Caco-2 (cell line): ENCODE data around the gene DCDC1. TPM values are rescaled to one million over a fixed set of nuclear protein-coding genes. Genes with fewer than 3 reads are reported as not detected.

Experiments
- BruUV-seq: library from RNA; stranded (reverse); fragments of 400-500 nt; replicated peaks from 2 replicates; lab custom pipeline; 2021; lab: Mats Ljungman, UMichigan
- CTCF ChIA-PET: fragments of 300-600 bp; sonication (Branson Sonifier 250); formaldehyde crosslinking; loops from one replicate; lab custom pipeline; 2022; ENCODE audit warnings: antibody characterized with exemption; lab: Charles Lee
- POLR2A ChIA-PET: fragments of 300-600 bp; sonication (Branson Sonifier 250); formaldehyde crosslinking; loops from one replicate; lab custom pipeline; 2022; ENCODE audit warnings: antibody characterized with exemption; lab: Charles Lee
- DNase-seq, 2 experiments: peaks; one replicate each; pipeline versions ENCODE4 v3.0.0 to v3.0.0-alpha.2; 2020 to 2022
- H3K27me3 ChIP-seq: replicated peaks from 2 replicates; pipeline ENCODE4 v1.6.0; 2011; ENCODE audit warnings: low read length; ENCODE audit not compliant: control insufficient read depth, insufficient read depth
- H3K36me3 ChIP-seq: 2 replicates; pipeline ENCODE4 v1.5.1; 2011; ENCODE audit warnings: low read length; ENCODE audit not compliant: control insufficient read depth, insufficient read depth
- H3K4me1 ChIP-seq: fragments of 250-450 bp; sonication (Bioruptor Pico); 2 replicates; pipeline ENCODE4 v1.5.1; 2020; ENCODE audit warnings: mild to moderate bottlenecking
- H3K4me3 ChIP-seq: 2 replicates; pipeline ENCODE4 v1.5.1; 2011; ENCODE audit warnings: low read depth, mild to moderate bottlenecking, control low read depth, low read length
- H3K9me3 ChIP-seq: fragments of 250-450 bp; sonication (Bioruptor Pico); 2 replicates; pipeline ENCODE4 v1.5.1; 2020; ENCODE audit warnings: mild to moderate bottlenecking, moderate library complexity
- H3K27ac Mint-ChIP-seq: one replicate; pipeline ENCODE4 v1.8.0; 2022; ENCODE audit warnings: mixed read lengths; ENCODE audit not compliant: unreplicated experiment
- H3K27me3 Mint-ChIP-seq: one replicate; pipeline ENCODE4 v1.8.0; 2022; ENCODE audit warnings: mixed read lengths; ENCODE audit not compliant: insufficient read depth, unreplicated experiment
- H3K36me3 Mint-ChIP-seq: one replicate; pipeline ENCODE4 v1.8.0; 2022; ENCODE audit warnings: mild to moderate bottlenecking, mixed read lengths; ENCODE audit not compliant: insufficient read depth, unreplicated experiment
- H3K4me1 Mint-ChIP-seq: one replicate; pipeline ENCODE4 v1.8.0; 2022; ENCODE audit warnings: low read depth, mixed read lengths; ENCODE audit not compliant: unreplicated experiment
- H3K4me3 Mint-ChIP-seq: one replicate; pipeline ENCODE4 v1.8.0; 2022; ENCODE audit warnings: mild to moderate bottlenecking, moderate library complexity, mixed read lengths; ENCODE audit not compliant: unreplicated experiment
- H3K9me3 Mint-ChIP-seq: one replicate; pipeline ENCODE4 v1.8.0; 2022; ENCODE audit warnings: mixed read lengths; ENCODE audit not compliant: unreplicated experiment
- intact Hi-C: fragments of 100-400 bp; cut with micrococcal nuclease; formaldehyde crosslinking; loops from one replicate; pipeline ENCODE4 v1.10.0; 2022; ENCODE audit not compliant: unreplicated experiment
- total RNA-seq: library from RNA; stranded (reverse); gene quantifications from 2 replicates; pipeline ENCODE4 v1.2.3, GENCODE V29; 2022
- TF ChIP-seq, protein P1 (sequence below), 2 experiments: fragments of 200-600 bp in 1 of 2; IDR thresholded peaks; 1 replicate in 1 of 2; 2 replicates in 1 of 2; pipeline versions ENCODE4 v1.5.1 to v1.8.0; 2011 to 2022; ENCODE audit warnings: antibody characterized with exemption in 1 of 2, control low read depth in 1 of 2, inconsistent platforms in 1 of 2, low read depth in 1 of 2, low read length in 1 of 2, mild to moderate bottlenecking in 1 of 2, moderate library complexity in 1 of 2; ENCODE audit not compliant: insufficient read depth in 1 of 2, severe bottlenecking in 1 of 2, unreplicated experiment in 1 of 2

DCDC1 gene
- total RNA-seq, 1 experiment from 2014 or later = not detected

DNA sequence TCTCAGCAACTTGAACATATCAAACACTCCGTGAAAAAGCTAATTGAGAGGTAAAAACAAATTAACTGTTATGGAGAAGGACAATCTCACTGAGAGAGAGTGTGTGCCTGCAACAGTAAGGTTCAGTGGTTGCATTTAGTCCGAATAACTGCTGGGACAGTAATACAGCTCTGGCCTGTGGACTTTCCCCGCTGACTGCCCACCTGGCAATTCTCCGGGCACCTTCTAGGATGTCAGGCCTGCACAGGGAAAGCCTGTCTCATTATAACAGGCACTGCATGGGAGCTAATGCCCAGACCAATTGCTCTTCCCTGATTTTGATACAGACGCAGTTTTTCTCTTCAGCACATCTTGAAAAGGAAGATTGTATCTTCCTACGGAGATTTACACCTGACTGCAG, 251.0 kb downstream of the DCDC1 start:
- peaks cover 2% of the 10 kb centered on the region for H3K27me3 Mint-ChIP-seq
- H3K9me3 Mint-ChIP-seq = no peaks in the 10 kb centered on the region
- no peaks in the 10 kb centered on the region for H3K36me3 Mint-ChIP-seq
- Histone ChIP-seq H3K27me3 (no peaks in the 10 kb centered on the region), H3K9me3 (no peaks in the 10 kb centered on the region), H3K4me3 (no peak overlapping the region), H3K36me3 (no peaks in the 10 kb centered on the region), H3K4me1 (no peaks in the 10 kb centered on the region)
- no peak for DNase-seq
- no TSS peak for BruUV-seq
- intact Hi-C loops = no loop called here
- ChIA-PET POLR2A (no interaction called here), CTCF (interaction anchor here (0.8 kb wide), 1 partner anchor 12 kb away, joined by 3 read pairs; no protein-coding TSS in a partner anchor)
- H3K4me1 Mint-ChIP-seq = no peaks in the 10 kb centered on the region
- no peak overlapping the region for H3K4me3 Mint-ChIP-seq
- TF ChIP-seq, protein P1, sequence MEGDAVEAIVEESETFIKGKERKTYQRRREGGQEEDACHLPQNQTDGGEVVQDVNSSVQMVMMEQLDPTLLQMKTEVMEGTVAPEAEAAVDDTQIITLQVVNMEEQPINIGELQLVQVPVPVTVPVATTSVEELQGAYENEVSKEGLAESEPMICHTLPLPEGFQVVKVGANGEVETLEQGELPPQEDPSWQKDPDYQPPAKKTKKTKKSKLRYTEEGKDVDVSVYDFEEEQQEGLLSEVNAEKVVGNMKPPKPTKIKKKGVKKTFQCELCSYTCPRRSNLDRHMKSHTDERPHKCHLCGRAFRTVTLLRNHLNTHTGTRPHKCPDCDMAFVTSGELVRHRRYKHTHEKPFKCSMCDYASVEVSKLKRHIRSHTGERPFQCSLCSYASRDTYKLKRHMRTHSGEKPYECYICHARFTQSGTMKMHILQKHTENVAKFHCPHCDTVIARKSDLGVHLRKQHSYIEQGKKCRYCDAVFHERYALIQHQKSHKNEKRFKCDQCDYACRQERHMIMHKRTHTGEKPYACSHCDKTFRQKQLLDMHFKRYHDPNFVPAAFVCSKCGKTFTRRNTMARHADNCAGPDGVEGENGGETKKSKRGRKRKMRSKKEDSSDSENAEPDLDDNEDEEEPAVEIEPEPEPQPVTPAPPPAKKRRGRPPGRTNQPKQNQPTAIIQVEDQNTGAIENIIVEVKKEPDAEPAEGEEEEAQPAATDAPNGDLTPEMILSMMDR (IDR thresholded peaks at IDR 0.05; ENCODE audit: insufficient read depth in 1 of 2, low read depth in 1 of 2, low read length in 1 of 2, severe bottlenecking in 1 of 2, unreplicated experiment in 1 of 2) = no peak
- no peak overlapping the region for H3K27ac Mint-ChIP-seq

DNA sequence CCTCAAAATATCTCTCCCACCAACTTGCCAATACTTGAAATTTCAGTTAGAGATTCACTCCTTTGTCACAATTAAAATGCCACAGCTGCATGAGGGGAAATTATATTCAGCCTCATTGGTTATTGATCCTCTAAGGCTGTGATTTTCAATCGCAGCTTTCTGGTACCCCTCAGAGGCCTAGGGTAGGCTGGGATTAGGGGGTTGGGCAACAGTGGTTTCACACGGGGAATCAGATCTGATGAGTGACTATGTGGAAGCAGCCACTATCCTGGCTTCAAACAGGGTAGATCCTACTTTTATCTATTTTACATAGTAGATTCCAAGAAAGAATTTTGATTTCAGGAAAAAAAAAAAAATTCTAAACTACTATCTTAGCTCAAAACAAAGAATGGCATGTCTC, 252.5 kb downstream of the DCDC1 start:
- Histone ChIP-seq H3K9me3 (no peaks in the 10 kb centered on the region), H3K4me3 (no peak overlapping the region), H3K4me1 (no peaks in the 10 kb centered on the region), H3K27me3 (no peaks in the 10 kb centered on the region), H3K36me3 (no peaks in the 10 kb centered on the region)
- Mint-ChIP-seq H3K4me1 (no peaks in the 10 kb centered on the region), H3K27ac (no peak overlapping the region), H3K9me3 (no peaks in the 10 kb centered on the region), H3K27me3 (peaks cover 2% of the 10 kb centered on the region), H3K36me3 (no peaks in the 10 kb centered on the region), H3K4me3 (no peak overlapping the region)
- CTCF ChIA-PET = interaction anchor here (0.7 kb wide), 1 partner anchor 187 kb away, joined by 3 read pairs; no protein-coding TSS in a partner anchor
- no peak for DNase-seq
- TF ChIP-seq, protein P1 (IDR thresholded peaks at IDR 0.05; ENCODE audit: insufficient read depth in 1 of 2, low read depth in 1 of 2, low read length in 1 of 2, severe bottlenecking in 1 of 2, unreplicated experiment in 1 of 2) = no peak
- POLR2A ChIA-PET = no interaction called here
- intact Hi-C loops = no loop called here
- BruUV-seq = no TSS peak

DNA sequence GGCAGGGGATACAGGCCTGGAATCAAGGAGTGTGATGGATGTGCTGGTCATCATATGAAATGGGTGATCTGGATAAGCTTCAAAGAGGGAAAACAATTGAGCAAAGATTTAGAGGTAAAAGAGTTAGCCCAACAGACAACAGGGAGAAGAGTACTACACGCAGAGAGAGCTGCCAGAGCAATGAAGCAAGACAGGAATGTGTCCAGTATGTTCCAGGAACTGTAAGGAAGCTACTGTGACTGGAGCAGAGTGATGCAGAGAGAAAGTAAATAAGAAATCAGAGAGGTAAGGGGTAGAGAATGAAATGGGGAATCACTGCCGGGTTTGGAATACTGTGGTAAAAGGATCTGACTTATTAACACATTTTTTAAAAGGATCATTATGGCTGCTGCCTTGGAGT, 255.1 kb downstream of the DCDC1 start:
- DNase-seq = no peak
- peaks cover 2% of the 10 kb centered on the region for H3K27me3 Mint-ChIP-seq
- no peaks in the 10 kb centered on the region for H3K36me3 Mint-ChIP-seq
- CTCF ChIA-PET = no interaction called here
- no peak overlapping the region for H3K27ac Mint-ChIP-seq
- H3K4me1 ChIP-seq = no peaks in the 10 kb centered on the region
- H3K9me3 ChIP-seq = no peaks in the 10 kb centered on the region
- TF ChIP-seq, protein P1 (IDR thresholded peaks at IDR 0.05; ENCODE audit: insufficient read depth in 1 of 2, low read depth in 1 of 2, low read length in 1 of 2, severe bottlenecking in 1 of 2, unreplicated experiment in 1 of 2) = no peak
- H3K4me1 Mint-ChIP-seq = no peaks in the 10 kb centered on the region
- H3K9me3 Mint-ChIP-seq = no peaks in the 10 kb centered on the region
- intact Hi-C loops = no loop called here
- no peak overlapping the region for H3K4me3 Mint-ChIP-seq
- H3K27me3 ChIP-seq = no peaks in the 10 kb centered on the region
- no peaks in the 10 kb centered on the region for H3K36me3 ChIP-seq
- POLR2A ChIA-PET = no interaction called here
- BruUV-seq = no TSS peak
- H3K4me3 ChIP-seq = no peak overlapping the region
